PC-9 (cell line): ENCODE measurements around the gene ADGRD2. TPM values are rescaled to one million over a fixed set of nuclear protein-coding genes. Genes with fewer than 3 reads are reported as not detected.

Experiments used
- BruUV-seq: library from RNA; stranded (reverse); fragments of 400-500 nt; replicated peaks from 2 replicates; lab custom pipeline; 2021; lab: Mats Ljungman, UMichigan
- CTCF ChIA-PET: fragments of 300-600 bp; sonication (Branson Sonifier 250); formaldehyde crosslinking; loops from one replicate; lab custom pipeline; 2022; ENCODE audit warnings: antibody characterized with exemption; lab: Charles Lee
- POLR2A ChIA-PET: fragments of 300-600 bp; sonication (Branson Sonifier 250); formaldehyde crosslinking; loops from one replicate; lab custom pipeline; 2022; ENCODE audit warnings: antibody characterized with exemption; ENCODE audit not compliant: unreplicated experiment; lab: Charles Lee
- DNase-seq, 2 experiments: peaks; one replicate each; pipeline versions ENCODE4 v3.0.0 to v3.0.0-alpha.2; 2015 to 2022; ENCODE audit warnings: mixed read lengths in 1 of 2
- H2AFZ ChIP-seq: fragments of 200-600 bp; sonication (generic); 2 replicates; pipeline ENCODE4 v1.8.1; 2017; ENCODE audit warnings: antibody characterized with exemption
- H3F3A ChIP-seq: fragments of 200-600 bp; sonication (generic); 2 replicates; pipeline ENCODE4 v1.8.1; 2017; ENCODE audit warnings: antibody characterized with exemption, mild to moderate bottlenecking, low read depth; ENCODE audit not compliant: insufficient read depth
- H3K27ac ChIP-seq: fragments of 200-600 bp; sonication (generic); 2 replicates; pipeline ENCODE4 v1.6.1; 2016; ENCODE audit warnings: mixed run types
- H3K27me3 ChIP-seq: fragments of 200-600 bp; sonication (generic); 2 replicates; pipeline ENCODE4 v1.6.1; 2016; ENCODE audit warnings: low read depth, mixed run types; ENCODE audit not compliant: insufficient read depth
- H3K36me3 ChIP-seq: fragments of 200-600 bp; sonication (generic); 2 replicates; pipeline ENCODE4 v1.6.1; 2016; ENCODE audit warnings: low read depth, mixed run types
- H3K4me1 ChIP-seq: fragments of 200-600 bp; sonication (generic); replicated peaks from 2 replicates; pipeline ENCODE4 v1.6.1; 2016; ENCODE audit warnings: mixed run types; ENCODE audit not compliant: insufficient read depth
- H3K4me2 ChIP-seq: fragments of 200-600 bp; sonication (generic); 2 replicates; pipeline ENCODE4 v1.6.1; 2017; ENCODE audit warnings: mixed run types
- H3K4me3 ChIP-seq: fragments of 200-600 bp; sonication (generic); 2 replicates; pipeline ENCODE4 v1.6.1; 2016; ENCODE audit warnings: mixed run types
- H3K79me2 ChIP-seq: fragments of 200-600 bp; sonication (generic); 2 replicates; pipeline ENCODE4 v1.6.1; 2017; ENCODE audit warnings: low read depth, mixed run types
- H3K9me2 ChIP-seq: fragments of 200-600 bp; sonication (generic); 2 replicates; pipeline ENCODE4 v1.8.1; 2017; ENCODE audit warnings: mild to moderate bottlenecking; ENCODE audit not compliant: insufficient read depth
- H3K9me3 ChIP-seq: fragments of 200-600 bp; sonication (generic); 2 replicates; pipeline ENCODE4 v1.8.1; 2016; ENCODE audit warnings: low read depth; ENCODE audit not compliant: insufficient read depth
- H4K20me1 ChIP-seq: fragments of 200-600 bp; sonication (generic); 2 replicates; pipeline ENCODE4 v1.8.1; 2017; ENCODE audit not compliant: insufficient read depth
- EZH2 ChIP-seq: fragments of 200-600 bp; sonication (generic); IDR thresholded peaks from 2 replicates; pipeline ENCODE4 v1.8.0; 2017; ENCODE audit warnings: antibody characterized with exemption, low read depth
- intact Hi-C: fragments of 100-400 bp; cut with micrococcal nuclease; formaldehyde crosslinking; loops from one replicate; pipeline ENCODE4 v1.10.0; 2022; ENCODE audit not compliant: unreplicated experiment
- total RNA-seq: library from RNA; stranded (reverse); gene quantifications from 2 replicates; pipeline ENCODE4 v1.2.3, GENCODE V29; 2021
- TF ChIP-seq, protein P1 (sequence below): fragments of 200-600 bp; sonication (generic); conservative IDR thresholded peaks from 2 replicates; pipeline ENCODE4 v1.6.1; 2017; ENCODE audit warnings: mixed run types, antibody characterized with exemption, mild to moderate bottlenecking, moderate library complexity

The ADGRD2 gene
- total RNA-seq, 1 experiment from 2014 or later: not detected

DNA sequence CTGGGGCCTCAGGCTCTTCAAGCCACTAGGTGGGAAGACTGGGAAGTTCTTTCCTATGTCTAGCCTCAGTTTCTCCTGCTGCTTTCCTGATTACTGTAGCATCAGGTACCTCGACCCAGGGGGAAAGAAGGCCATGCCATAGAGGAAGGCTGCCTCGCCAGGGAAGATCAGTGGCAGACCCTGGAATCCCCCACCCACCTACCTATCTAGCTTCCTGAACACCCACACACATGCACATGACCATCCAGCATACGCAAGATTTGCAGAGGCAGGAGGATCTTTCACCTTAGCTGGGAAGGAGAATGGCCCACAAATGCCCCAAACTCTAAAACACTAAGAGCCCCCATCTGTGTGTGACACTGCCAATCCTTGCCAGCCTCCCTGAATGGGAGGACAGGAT is 49.0 kb downstream of the ADGRD2 start:
- intact Hi-C loops: no loop called here
- no peaks in the 10 kb centered on the region for H3K9me2 ChIP-seq
- TF ChIP-seq EZH2: no peak
- TF ChIP-seq, protein P1, sequence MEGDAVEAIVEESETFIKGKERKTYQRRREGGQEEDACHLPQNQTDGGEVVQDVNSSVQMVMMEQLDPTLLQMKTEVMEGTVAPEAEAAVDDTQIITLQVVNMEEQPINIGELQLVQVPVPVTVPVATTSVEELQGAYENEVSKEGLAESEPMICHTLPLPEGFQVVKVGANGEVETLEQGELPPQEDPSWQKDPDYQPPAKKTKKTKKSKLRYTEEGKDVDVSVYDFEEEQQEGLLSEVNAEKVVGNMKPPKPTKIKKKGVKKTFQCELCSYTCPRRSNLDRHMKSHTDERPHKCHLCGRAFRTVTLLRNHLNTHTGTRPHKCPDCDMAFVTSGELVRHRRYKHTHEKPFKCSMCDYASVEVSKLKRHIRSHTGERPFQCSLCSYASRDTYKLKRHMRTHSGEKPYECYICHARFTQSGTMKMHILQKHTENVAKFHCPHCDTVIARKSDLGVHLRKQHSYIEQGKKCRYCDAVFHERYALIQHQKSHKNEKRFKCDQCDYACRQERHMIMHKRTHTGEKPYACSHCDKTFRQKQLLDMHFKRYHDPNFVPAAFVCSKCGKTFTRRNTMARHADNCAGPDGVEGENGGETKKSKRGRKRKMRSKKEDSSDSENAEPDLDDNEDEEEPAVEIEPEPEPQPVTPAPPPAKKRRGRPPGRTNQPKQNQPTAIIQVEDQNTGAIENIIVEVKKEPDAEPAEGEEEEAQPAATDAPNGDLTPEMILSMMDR: no peak
- no peaks in the 10 kb centered on the region for H3K4me1 ChIP-seq
- no peaks in the 10 kb centered on the region for H3K9me3 ChIP-seq
- no peak overlapping the region for H3K27ac ChIP-seq
- no peak overlapping the region for H2AFZ ChIP-seq
- DNase-seq: no peak
- ChIA-PET POLR2A (no interaction called here), CTCF (no interaction called here)
- H3K79me2 ChIP-seq: no peaks in the 10 kb centered on the region
- no peaks in the 10 kb centered on the region for H4K20me1 ChIP-seq
- no peak overlapping the region for H3K4me2 ChIP-seq
- H3K4me3 ChIP-seq: no peak overlapping the region
- no peaks in the 10 kb centered on the region for H3F3A ChIP-seq
- BruUV-seq: no TSS peak
- H3K27me3 ChIP-seq: peaks cover 33% of the 10 kb centered on the region
- H3K36me3 ChIP-seq: no peaks in the 10 kb centered on the region

DNA sequence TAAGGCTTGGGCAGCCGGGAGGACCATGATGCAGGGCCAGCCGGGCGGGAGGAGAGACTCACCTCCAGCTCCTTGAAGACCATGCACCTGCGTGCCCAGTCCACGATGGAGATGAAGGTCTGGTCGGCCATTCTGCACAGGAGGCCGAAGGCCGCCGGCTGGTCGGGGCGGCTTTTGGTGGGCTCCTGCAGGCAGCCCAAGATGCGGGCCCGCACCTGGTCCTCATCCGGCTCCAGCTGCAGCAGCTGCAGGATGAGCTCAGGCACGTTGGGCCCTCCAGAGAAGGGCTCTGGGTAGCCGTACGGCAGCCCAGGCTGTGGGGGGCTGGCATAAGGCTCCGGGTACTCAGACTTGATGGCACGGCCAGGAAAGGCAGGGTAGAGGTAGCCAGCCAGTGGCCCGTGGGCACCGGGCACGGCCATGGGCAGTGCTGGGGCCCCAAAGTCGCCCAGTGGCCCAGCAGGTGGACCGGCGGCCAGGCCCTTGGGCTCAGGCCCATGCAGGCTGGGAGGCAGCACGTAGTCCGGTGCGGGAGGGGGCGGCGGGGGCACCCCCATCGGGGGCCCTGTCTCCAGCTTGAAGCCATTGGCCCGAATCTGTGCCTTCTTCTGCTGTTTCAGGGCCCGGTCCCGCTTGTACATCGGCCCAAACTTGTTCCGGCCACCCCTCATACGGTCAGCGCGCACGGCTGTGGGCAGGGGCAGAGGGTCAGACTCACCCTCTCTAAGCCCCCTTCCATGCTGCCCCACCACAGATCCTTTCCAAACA is 50.0 kb downstream of the ADGRD2 start:
- Histone ChIP-seq H4K20me1 (no peaks in the 10 kb centered on the region), H3F3A (no peaks in the 10 kb centered on the region), H3K27ac (no peak overlapping the region), H3K9me2 (no peaks in the 10 kb centered on the region), H3K4me3 (no peak overlapping the region), H3K4me2 (no peak overlapping the region), H3K27me3 (peaks cover 30% of the 10 kb centered on the region), H3K79me2 (no peaks in the 10 kb centered on the region), H2AFZ (no peak overlapping the region), H3K9me3 (no peaks in the 10 kb centered on the region), H3K4me1 (no peaks in the 10 kb centered on the region), H3K36me3 (no peaks in the 10 kb centered on the region)
- TF ChIP-seq EZH2: no peak
- TF ChIP-seq, protein P1: no peak
- no peak for DNase-seq
- no TSS peak for BruUV-seq
- intact Hi-C loops: no loop called here
- ChIA-PET POLR2A (no interaction called here), CTCF (interaction anchor here (0.6 kb wide), 1 partner anchor 207 kb away, joined by 4 read pairs; no protein-coding TSS in a partner anchor)

DNA sequence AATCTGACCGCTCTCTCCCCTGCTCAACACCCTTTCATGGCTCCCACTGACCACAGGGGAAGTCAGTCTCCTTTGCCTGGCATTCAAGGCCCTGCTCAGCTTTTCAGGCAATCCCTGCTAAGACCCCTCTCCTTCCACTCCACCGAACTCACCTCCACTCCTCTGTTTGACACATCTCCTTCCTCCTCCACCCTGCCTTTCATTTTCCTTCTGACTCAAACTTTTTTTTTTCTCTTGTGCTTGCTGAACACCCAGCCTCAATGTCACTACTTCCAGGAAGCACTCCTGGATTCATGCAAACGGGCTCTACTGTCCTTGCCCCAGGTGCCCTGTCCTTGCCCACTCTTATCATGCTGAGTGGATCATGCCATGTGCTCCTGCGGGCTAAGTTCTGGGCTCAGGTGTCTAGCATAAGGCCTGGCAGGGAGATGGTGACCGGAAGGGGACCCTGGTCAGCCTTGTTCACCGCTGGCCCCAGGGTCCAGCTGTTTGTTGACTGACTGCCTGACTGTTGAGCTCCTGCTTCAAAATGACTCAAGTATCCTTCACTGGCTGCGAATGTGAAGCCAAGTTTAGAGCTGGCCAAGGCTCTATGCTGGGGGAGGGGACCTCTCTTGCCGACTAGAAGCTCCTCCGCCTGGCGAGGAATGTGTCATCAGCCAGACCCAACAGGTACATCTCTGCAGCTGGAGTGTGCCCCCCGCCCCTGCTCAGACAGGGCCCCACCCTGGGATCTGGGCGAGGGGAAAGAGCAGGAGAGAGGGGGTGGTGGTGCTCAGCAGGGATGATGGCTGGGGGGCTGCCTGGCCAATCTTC is 50.8 kb downstream of the ADGRD2 start:
- no peak overlapping the region for H2AFZ ChIP-seq
- H3K4me2 ChIP-seq: no peak overlapping the region
- DNase-seq: no peak
- no peaks in the 10 kb centered on the region for H3K9me3 ChIP-seq
- POLR2A ChIA-PET: no interaction called here
- H3K9me2 ChIP-seq: no peaks in the 10 kb centered on the region
- H3K79me2 ChIP-seq: no peaks in the 10 kb centered on the region
- no peak overlapping the region for H3K4me3 ChIP-seq
- no peaks in the 10 kb centered on the region for H4K20me1 ChIP-seq
- H3F3A ChIP-seq: no peaks in the 10 kb centered on the region
- no peak overlapping the region for H3K27ac ChIP-seq
- no peaks in the 10 kb centered on the region for H3K4me1 ChIP-seq
- H3K27me3 ChIP-seq: peaks cover 30% of the 10 kb centered on the region
- intact Hi-C loops: no loop called here
- H3K36me3 ChIP-seq: no peaks in the 10 kb centered on the region
- BruUV-seq: no TSS peak
- CTCF ChIA-PET: no interaction called here
- TF ChIP-seq, protein P1: no peak
- TF ChIP-seq EZH2: no peak
